ENCODE measurements around the gene SRSF5.

SRSF5 gene

GRCh38 chr14:69766984-69767368 lies at the start of gene SRSF5:
Gene SRSF5 (plus strand): TSS chr14:69767142. CDS start chr14:69768157, 1,015 bp downstream.
- TF ChIP-seq EP300 (IDR thresholded peaks at IDR 0.05; ENCODE audit: borderline replicate concordance) (no peak), CEBPB (IDR thresholded peaks at IDR 0.05) (no peak), CREB1 (IDR thresholded peaks at IDR 0.05; ENCODE audit: low read depth) (peak; percentile 86), EGR1 (IDR thresholded peaks at IDR 0.05) (peak; percentile 23; the same call in 1 of the 2 replicates), TCF12 (IDR thresholded peaks at IDR 0.05; ENCODE audit: low read depth) (peak; percentile 22; the same call in 1 of the 2 replicates), USF1 (IDR thresholded peaks at IDR 0.05) (no peak), REST (IDR thresholded peaks at IDR 0.05; ENCODE audit: low read depth) (no peak), YY1 (IDR thresholded peaks at IDR 0.05; ENCODE audit: low read depth) (peak; percentile 98), ZBTB7A (IDR thresholded peaks at IDR 0.05; ENCODE audit: low read depth) (no peak), NFIC (IDR thresholded peaks at IDR 0.05) (peak; percentile 14; the same call in 1 of the 2 replicates), RAD21 (IDR thresholded peaks at IDR 0.05; ENCODE audit: low read depth) (no peak), TEAD4 (IDR thresholded peaks at IDR 0.05) (peak; percentile 80), FOXM1 (IDR thresholded peaks at IDR 0.05; ENCODE audit: borderline replicate concordance, low read depth) (peak; percentile 65; the same call in 1 of the 2 replicates), MAX (IDR thresholded peaks at IDR 0.05) (peak; percentile 67)

GRCh38 chr14:69719501-69719951 lies 47.4 kb upstream of the SRSF5 start:
- TF ChIP-seq TEAD4 (IDR thresholded peaks at IDR 0.05) (0 out of 2 replicates have a peak, but pooled peaks have one; percentile 20), CREB1 (IDR thresholded peaks at IDR 0.05; ENCODE audit: low read depth) (no peak), MAX (IDR thresholded peaks at IDR 0.05) (no peak)

- no peak for TF ChIP-seq USF1 (IDR thresholded peaks at IDR 0.05)
- TF ChIP-seq TAF1 (IDR thresholded peaks at IDR 0.05; ENCODE audit: low read depth), result no peak
- TF ChIP-seq REST (IDR thresholded peaks at IDR 0.05; ENCODE audit: low read depth), result no peak
- no peak for TF ChIP-seq RAD21 (IDR thresholded peaks at IDR 0.05; ENCODE audit: low read depth)
- no peak for TF ChIP-seq NFIC (IDR thresholded peaks at IDR 0.05)
- TF ChIP-seq ZBTB7A (IDR thresholded peaks at IDR 0.05; ENCODE audit: low read depth), result no peak
- no peak for TF ChIP-seq TEAD4 (IDR thresholded peaks at IDR 0.05)
These were observed 46.0 kb upstream of the SRSF5 start for GRCh38 chr14:69720912-69721311.

GRCh38 chr14:69726761-69727511 lies 40.0 kb upstream of the SRSF5 start:
- TF ChIP-seq ZBTB7A (IDR thresholded peaks at IDR 0.05; ENCODE audit: low read depth) (0 out of 2 replicates have a peak, but pooled peaks have one; percentile 43), TAF1 (IDR thresholded peaks at IDR 0.05; ENCODE audit: low read depth) (no peak), TEAD4 (IDR thresholded peaks at IDR 0.05) (no peak), YY1 (IDR thresholded peaks at IDR 0.05; ENCODE audit: low read depth) (no peak), FOXM1 (IDR thresholded peaks at IDR 0.05; ENCODE audit: borderline replicate concordance, low read depth) (no peak), EGR1 (IDR thresholded peaks at IDR 0.05) (no peak), USF1 (IDR thresholded peaks at IDR 0.05) (no peak), EP300 (IDR thresholded peaks at IDR 0.05; ENCODE audit: borderline replicate concordance) (no peak), RAD21 (IDR thresholded peaks at IDR 0.05; ENCODE audit: low read depth) (peak; percentile 99), MAX (IDR thresholded peaks at IDR 0.05) (peak; percentile 94), CREB1 (IDR thresholded peaks at IDR 0.05; ENCODE audit: low read depth) (no peak), CEBPB (IDR thresholded peaks at IDR 0.05) (no peak), NFIC (IDR thresholded peaks at IDR 0.05) (no peak), REST (IDR thresholded peaks at IDR 0.05; ENCODE audit: low read depth) (no peak), TCF12 (IDR thresholded peaks at IDR 0.05; ENCODE audit: low read depth) (no peak)
